SK-N-MC (cell line): Measurements from ENCODE around the gene RNASE1.

Source experiments
- EZH2 ChIP-seq: fragments of 200-600 bp; sonication (generic); IDR thresholded peaks from one replicate; pipeline ENCODE4 v1.6.1; 2017; ENCODE audit warnings: antibody characterized with exemption
- POLR2AphosphoS5 ChIP-seq: IDR thresholded peaks from 2 replicates; pipeline ENCODE4 v1.6.1; 2012; ENCODE audit warnings: mild to moderate bottlenecking, low read depth, low read length, borderline replicate concordance

DNA sequence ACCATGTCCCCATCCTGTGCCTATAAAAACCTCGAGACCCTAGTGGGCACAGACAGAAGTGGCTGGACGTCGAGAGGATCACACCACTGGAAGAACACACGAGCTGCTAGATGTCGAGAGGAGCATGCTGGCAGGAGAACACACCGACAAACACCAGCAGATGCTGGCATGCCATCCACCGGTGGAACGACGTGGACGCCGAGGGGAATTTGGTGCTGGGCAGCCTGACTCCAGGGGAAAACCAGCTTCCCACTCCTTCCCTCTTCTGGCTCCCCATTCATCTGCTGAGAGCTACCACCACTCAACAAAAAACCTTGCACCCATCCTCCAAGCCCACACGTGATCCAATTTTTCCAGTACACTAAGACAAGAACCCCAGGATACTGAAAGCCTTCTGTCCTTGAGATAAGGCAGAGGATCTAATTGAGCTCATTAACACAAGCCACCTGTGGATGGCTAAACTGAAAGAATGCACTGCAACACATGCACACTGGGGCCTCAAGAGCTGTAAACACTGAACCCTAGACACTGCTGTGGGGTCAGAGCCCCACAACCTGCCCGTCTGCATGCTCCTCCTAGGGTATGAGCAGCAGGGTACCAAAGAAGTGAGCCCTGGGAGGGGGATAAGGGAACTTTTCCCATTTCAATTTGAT, 12.1 kb downstream of the RNASE1 start:
- no peak for TF ChIP-seq EZH2
- no peak for TF ChIP-seq POLR2AphosphoS5
